Heart right ventricle (tissue), 16 donors: Measurements from ENCODE around the gene LHPP. TPM values are rescaled to one million over a fixed set of nuclear protein-coding genes. Genes with fewer than 3 reads are reported as not detected.

Source experiments
- ATAC-seq, 8 donors: fragments of 200-7000 bp; cut with Tn5 transposase; one replicate each; pipeline ENCODE4 v1.9.1; 2020; ENCODE audit warnings: mild to moderate bottlenecking in 8 of 8, moderate library complexity in 8 of 8, moderate number of reproducible peaks in 1 of 8
- DNase-seq, 2 donors: peaks; one replicate each; pipeline ENCODE4 v3.0.0-alpha.2; 2020
- H3K27ac ChIP-seq, 10 donors: fragments of 200-600 bp; sonication (generic) in 2 of 10; one replicate each; pipeline versions ENCODE4 v1.5.0 to v1.8.0; 2020 to 2022; ENCODE audit warnings: mild to moderate bottlenecking in 3 of 10
- H3K27me3 ChIP-seq, 7 donors: fragments of 200-600 bp; one replicate each; pipeline ENCODE4 v1.8.0; 2021 to 2022; ENCODE audit warnings: mild to moderate bottlenecking in 2 of 7
- H3K36me3 ChIP-seq, 9 donors: fragments of 200-600 bp; sonication (generic) in 1 of 9; one replicate each; pipeline versions ENCODE4 v1.5.0 to v1.8.0; 2020 to 2022; ENCODE audit warnings: mild to moderate bottlenecking in 2 of 9
- H3K4me1 ChIP-seq, 9 donors: fragments of 200-600 bp; sonication (generic) in 1 of 9; one replicate each; pipeline versions ENCODE4 v1.5.0 to v1.8.0; 2020 to 2022; ENCODE audit warnings: mild to moderate bottlenecking in 4 of 9
- H3K4me3 ChIP-seq, 10 donors: fragments of 200-600 bp; sonication (generic) in 2 of 10; one replicate each; pipeline versions ENCODE4 v1.5.0 to v1.8.0; 2020 to 2022; ENCODE audit warnings: mild to moderate bottlenecking in 7 of 10, moderate library complexity in 2 of 10
- H3K9me3 ChIP-seq, 11 donors: fragments of 200-600 bp in 10 of 11; sonication (generic) in 2 of 11; one replicate each; pipeline versions ENCODE4 v1.5.0 to v1.8.0; 2013 to 2022; ENCODE audit warnings: mild to moderate bottlenecking in 2 of 11, control low read depth in 1 of 11, moderate library complexity in 1 of 11
- WGBS, 2 donors: extraction: QIAGEN DNeasy Blood & Tissue Kit; methylation state at CpG; one replicate each; pipeline ENCODE4 v1.1.7; 2013; ENCODE audit warnings: inconsistent platforms in 1 of 2; 5-methylcytosine and 5-hydroxymethylcytosine counted together
- intact Hi-C, 10 donors: fragments of 100-400 bp; cut with DNase I; formaldehyde crosslinking; loops; one replicate each; pipeline versions ENCODE4 v1.11.1 to v1.14.2; 2022
- polyA plus RNA-seq, 2 donors: library from polyadenylated mRNA; stranded (reverse); fragments of 200-250 nt; gene quantifications; one replicate each; pipeline ENCODE4 v1.2.3, GENCODE V29; 2013
- total RNA-seq, 10 donors: library from RNA; stranded (reverse); fragmentation: NEBNext Ultra II Directional in 3 of 10; extraction: Animal tissue kit (Norgen Biotek cat#: 25700) in 3 of 10; gene quantifications; one replicate each; pipeline versions ENCODE4 v1.2.1 to v1.2.4, GENCODE V29; 2021 to 2023
- TF ChIP-seq, protein P1 (sequence below), 9 donors: fragments of 200-600 bp; sonication (generic) in 2 of 9; IDR thresholded peaks; one replicate each; pipeline versions ENCODE4 v1.5.0 to v1.8.0; 2021 to 2022; ENCODE audit warnings: antibody characterized with exemption in 9 of 9, mild to moderate bottlenecking in 5 of 9, moderate library complexity in 1 of 9
- donor health status: Arrhythmogenic right ventricular cardiomyopathy.
- donor health status: ischemic (EF 13 %, LVEDD 7.1; RV severe dilation, severe dysfunction).
- donor health status: healthy with polysubstance abuse.
- donor health status: DM: no; HTN: yes; CAD: no.
- donor health status: DM: no; HTN: no; CAD: no.
- donor health status: ischemic (EF 25% LVEDD 6.9; RV normal size, moderate dysfunction).
- donor health status: ischemic (EF 25% LVEDD 5.7; RV mildly dilated, moderate dysfunction).
- donor health status: healthy.
- donor health status: DM: yes; HTN: yes; CAD: no.
- donor health status: Ischemic cardiomyopathy.
- donor health status: ischemic (EF 35%, LVEDD 5.7; RV mildly dilated, moderate dysfunction).
- donor health status: nonischemic (EF 11% LVEDD 7.7; RV severe dilation, severe dysfunction).
- donor health status: DM: yes; HTN: yes; CAD: no.
- donor health status: PGD.
- donor health status: ischemic (EF 29% LVEDD 5.4; RV normal size, mild dysfunction).
- donor health status: nonischemic (EF 23%, LVEDD 6.1; RV moderate dilation, normal function).

The LHPP gene
- total and polyA plus RNA-seq, 12 donors, result 4.2 to 20.5 (median 11.7) TPM

DNA sequence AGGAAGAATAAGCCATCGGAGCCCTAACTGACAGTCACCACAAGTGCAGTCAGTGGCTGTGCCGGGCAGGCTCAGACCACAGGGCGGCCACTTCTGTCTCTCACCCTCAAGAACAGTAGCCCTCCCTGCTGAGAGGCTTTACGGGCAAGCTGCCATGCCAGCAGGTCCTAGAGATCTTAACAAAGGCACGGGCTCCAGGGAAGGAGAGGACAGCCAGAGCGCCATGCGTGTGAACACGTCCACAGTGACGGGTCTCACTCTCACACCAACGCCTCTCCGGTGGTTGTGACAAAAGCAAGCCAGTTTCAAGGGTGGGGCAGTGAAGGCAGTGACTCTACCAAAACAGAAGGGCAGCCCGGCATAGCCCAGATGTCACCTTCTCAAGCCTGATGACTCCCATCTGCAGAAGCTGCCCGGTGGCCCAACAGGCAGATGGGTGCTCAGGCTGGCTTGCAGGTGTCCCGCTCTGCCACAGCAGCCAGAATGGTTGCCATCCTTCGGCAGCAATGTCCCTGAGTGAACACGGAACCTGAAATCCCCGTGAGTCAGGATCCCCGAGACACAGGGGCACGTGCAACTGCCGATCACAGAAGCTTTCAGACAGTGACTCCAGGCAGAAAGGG is 180.6 kb downstream of the LHPP start:
- peak overlapping the region in 1 of 10 donors; percentile 16 for H3K4me3 ChIP-seq
- intact Hi-C loops, result loop anchor here in 3 of 10 donors (5.0 kb wide), 3 partner anchors 35 to 80 kb away; no protein-coding TSS in a partner anchor
- H3K36me3 ChIP-seq, result peaks cover 0 to 9% (median 0%) of the 10 kb centered on the region in 9 donors
- DNase-seq (peak; percentile 60 to 69), ATAC-seq (peak; percentile 24 to 71 (median 40))
- H3K4me1 ChIP-seq, result peaks cover 56 to 100% (median 97%) of the 10 kb centered on the region in 9 donors
- WGBS, 2 donors, result 53 to 69% methylated on average over 20 of the region's 20 CpGs
- TF ChIP-seq, protein P1, sequence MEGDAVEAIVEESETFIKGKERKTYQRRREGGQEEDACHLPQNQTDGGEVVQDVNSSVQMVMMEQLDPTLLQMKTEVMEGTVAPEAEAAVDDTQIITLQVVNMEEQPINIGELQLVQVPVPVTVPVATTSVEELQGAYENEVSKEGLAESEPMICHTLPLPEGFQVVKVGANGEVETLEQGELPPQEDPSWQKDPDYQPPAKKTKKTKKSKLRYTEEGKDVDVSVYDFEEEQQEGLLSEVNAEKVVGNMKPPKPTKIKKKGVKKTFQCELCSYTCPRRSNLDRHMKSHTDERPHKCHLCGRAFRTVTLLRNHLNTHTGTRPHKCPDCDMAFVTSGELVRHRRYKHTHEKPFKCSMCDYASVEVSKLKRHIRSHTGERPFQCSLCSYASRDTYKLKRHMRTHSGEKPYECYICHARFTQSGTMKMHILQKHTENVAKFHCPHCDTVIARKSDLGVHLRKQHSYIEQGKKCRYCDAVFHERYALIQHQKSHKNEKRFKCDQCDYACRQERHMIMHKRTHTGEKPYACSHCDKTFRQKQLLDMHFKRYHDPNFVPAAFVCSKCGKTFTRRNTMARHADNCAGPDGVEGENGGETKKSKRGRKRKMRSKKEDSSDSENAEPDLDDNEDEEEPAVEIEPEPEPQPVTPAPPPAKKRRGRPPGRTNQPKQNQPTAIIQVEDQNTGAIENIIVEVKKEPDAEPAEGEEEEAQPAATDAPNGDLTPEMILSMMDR (IDR thresholded peaks at IDR 0.05), result peak in 1 of 9 donors; percentile 5
- H3K27me3 ChIP-seq, result no peaks in the 10 kb centered on the region
- peak overlapping the region; percentile 29 to 89 (median 79) for H3K27ac ChIP-seq
- no peaks in the 10 kb centered on the region for H3K9me3 ChIP-seq

DNA sequence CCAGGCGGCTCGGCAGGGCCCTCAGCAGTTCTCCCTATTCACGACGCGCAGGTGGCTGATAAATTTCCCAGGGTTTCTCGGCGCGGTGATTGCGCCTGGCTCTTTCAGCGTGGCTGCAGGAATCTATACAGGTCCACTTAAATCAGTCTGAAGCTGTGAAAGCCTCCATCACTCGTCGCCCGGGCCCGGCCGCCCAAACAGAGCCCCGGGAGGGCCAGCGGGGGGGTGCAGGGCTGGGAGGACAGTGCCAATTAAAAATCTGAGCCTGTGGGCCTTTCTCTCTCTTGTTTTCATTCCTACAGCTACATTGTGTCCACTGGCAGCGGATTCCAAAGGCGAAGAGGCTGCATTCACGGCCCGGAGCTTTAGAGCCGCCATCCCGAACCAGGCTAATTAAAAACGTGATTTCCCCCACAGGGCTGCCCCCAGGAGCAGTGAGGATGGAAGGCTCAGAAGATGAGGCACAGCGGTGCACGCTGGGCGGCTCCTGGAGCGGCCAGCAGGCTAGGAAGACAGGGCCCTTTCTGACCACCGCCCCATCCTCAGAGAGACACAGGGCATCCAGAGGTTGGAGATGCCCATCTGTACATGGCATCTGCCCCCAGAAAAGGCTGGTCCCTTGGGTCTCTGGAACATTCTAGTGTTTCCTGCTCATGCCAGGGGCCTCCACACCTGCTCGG is 181.8 kb downstream of the LHPP start:
- TF ChIP-seq, protein P1 (IDR thresholded peaks at IDR 0.05), result no peak
- 71 to 84% methylated on average over 30 of the region's 30 CpGs for WGBS, 2 donors
- Histone ChIP-seq H3K9me3 (no peaks in the 10 kb centered on the region), H3K36me3 (peaks cover 0 to 9% (median 0%) of the 10 kb centered on the region in 9 donors), H3K27me3 (no peaks in the 10 kb centered on the region), H3K27ac (peak overlapping the region in 8 of 10 donors; percentile 4 to 89 (median 77)), H3K4me1 (peaks cover 67 to 100% (median 100%) of the 10 kb centered on the region in 9 donors), H3K4me3 (no peak overlapping the region)
- intact Hi-C loops, result loop anchor here in 3 of 10 donors (5.0 kb wide), 3 partner anchors 34 to 81 kb away; no protein-coding TSS in a partner anchor
- peak in 1 of 2 donors; percentile 21 for DNase-seq
- ATAC-seq, result no peak

DNA sequence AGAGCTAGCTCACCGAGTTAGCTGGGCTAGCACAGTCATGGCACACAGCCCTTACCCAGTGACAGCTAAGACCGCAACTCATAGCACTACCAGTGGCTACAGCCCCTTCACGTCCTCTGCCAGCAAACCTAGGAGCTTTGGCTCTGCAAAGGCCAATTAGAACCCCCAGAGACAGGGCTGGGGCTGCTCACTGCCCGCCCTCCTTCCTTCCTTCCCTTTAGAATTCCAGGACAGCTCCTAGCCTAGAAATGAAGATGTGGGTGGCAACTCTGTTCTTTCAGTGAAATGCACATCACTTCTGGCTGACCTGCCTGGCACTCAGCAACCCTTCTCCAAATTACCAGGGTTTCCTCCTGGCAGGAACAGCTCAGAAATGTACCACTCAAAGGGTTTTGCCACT is 182.6 kb downstream of the LHPP start:
- H3K9me3 ChIP-seq, result no peaks in the 10 kb centered on the region
- ATAC-seq (no peak), DNase-seq (peak in 1 of 2 donors; percentile 7)
- WGBS, 2 donors, result 74 to 76% methylated on average over 4 of the region's 4 CpGs
- H3K27ac ChIP-seq, result peak overlapping the region in 7 of 10 donors; percentile 37 to 89 (median 80)
- intact Hi-C loops, result loop anchor here in 3 of 10 donors (5.0 kb wide), 3 partner anchors 33 to 82 kb away; no protein-coding TSS in a partner anchor
- peaks cover 0 to 9% (median 0%) of the 10 kb centered on the region in 9 donors for H3K36me3 ChIP-seq
- H3K27me3 ChIP-seq, result no peaks in the 10 kb centered on the region
- TF ChIP-seq, protein P1 (IDR thresholded peaks at IDR 0.05), result no peak
- no peak overlapping the region for H3K4me3 ChIP-seq
- peaks cover 75 to 100% (median 100%) of the 10 kb centered on the region in 9 donors for H3K4me1 ChIP-seq

DNA sequence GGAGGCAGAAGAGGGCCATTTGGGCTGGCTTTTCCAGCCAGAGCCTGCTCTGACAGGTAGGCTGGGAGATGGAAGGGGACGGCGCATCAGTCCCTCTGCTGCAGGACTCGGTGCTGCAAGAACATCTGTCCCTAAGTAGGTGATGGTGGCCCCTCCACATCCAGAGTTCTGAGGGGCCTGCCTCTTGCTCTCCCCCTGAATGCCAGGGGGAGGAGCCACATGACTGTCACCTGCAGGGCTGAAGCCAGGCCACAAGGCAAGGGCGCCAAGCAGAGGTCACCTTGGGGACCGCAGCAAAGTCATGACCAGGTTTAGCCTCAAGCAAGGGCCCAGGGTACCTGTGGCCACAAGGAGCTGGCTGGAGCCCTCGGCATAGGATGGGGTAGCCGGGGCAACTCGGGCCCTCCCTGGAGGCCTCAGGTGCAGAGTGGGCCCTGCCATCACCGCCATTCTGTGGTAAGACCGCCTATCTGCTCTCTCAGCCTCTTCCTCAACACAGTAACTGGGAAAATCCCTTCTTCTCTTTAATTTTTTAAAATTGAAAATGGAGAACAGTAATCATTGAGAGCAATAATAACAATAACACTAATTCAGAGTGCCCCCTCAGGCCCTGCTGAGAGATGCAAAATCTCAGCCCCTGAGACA is 183.3 kb downstream of the LHPP start:
- Histone ChIP-seq H3K9me3 (no peaks in the 10 kb centered on the region), H3K27me3 (no peaks in the 10 kb centered on the region), H3K4me1 (peaks cover 73 to 100% (median 100%) of the 10 kb centered on the region in 9 donors), H3K4me3 (no peak overlapping the region), H3K36me3 (peaks cover 0 to 9% (median 0%) of the 10 kb centered on the region in 9 donors), H3K27ac (peak overlapping the region in 7 of 10 donors; percentile 70 to 91 (median 81))
- WGBS, 2 donors, result 86 to 93% methylated on average over 10 of the region's 10 CpGs
- ATAC-seq (no peak), DNase-seq (peak in 1 of 2 donors; percentile 21)
- TF ChIP-seq, protein P1 (IDR thresholded peaks at IDR 0.05), result no peak
- intact Hi-C loops, result loop anchor here in 8 of 10 donors (5.0 kb wide), 6 partner anchors 32 to 97 kb away; partner anchors contain the start of gene FAM53B (in 3 of the 8)
